ENCODE results near the gene FOXL3.

The FOXL3 gene

GRCh38 chr7:247181-247580, 42.8 kb upstream of the FOXL3 start:
- TF ChIP-seq, protein P1, sequence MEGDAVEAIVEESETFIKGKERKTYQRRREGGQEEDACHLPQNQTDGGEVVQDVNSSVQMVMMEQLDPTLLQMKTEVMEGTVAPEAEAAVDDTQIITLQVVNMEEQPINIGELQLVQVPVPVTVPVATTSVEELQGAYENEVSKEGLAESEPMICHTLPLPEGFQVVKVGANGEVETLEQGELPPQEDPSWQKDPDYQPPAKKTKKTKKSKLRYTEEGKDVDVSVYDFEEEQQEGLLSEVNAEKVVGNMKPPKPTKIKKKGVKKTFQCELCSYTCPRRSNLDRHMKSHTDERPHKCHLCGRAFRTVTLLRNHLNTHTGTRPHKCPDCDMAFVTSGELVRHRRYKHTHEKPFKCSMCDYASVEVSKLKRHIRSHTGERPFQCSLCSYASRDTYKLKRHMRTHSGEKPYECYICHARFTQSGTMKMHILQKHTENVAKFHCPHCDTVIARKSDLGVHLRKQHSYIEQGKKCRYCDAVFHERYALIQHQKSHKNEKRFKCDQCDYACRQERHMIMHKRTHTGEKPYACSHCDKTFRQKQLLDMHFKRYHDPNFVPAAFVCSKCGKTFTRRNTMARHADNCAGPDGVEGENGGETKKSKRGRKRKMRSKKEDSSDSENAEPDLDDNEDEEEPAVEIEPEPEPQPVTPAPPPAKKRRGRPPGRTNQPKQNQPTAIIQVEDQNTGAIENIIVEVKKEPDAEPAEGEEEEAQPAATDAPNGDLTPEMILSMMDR (IDR thresholded peaks at IDR 0.05; ENCODE audit: insufficient read depth, low read length, poor library complexity, severe bottlenecking), result no peak
- TF ChIP-seq EZH2phosphoT487 (conservative IDR thresholded peaks at IDR 0.05; ENCODE audit: low read length), result no peak
- no peaks in the 10 kb centered on the region for H3K9me2 ChIP-seq (replicated peaks; ENCODE audit: insufficient read depth, low read length)

DNA sequence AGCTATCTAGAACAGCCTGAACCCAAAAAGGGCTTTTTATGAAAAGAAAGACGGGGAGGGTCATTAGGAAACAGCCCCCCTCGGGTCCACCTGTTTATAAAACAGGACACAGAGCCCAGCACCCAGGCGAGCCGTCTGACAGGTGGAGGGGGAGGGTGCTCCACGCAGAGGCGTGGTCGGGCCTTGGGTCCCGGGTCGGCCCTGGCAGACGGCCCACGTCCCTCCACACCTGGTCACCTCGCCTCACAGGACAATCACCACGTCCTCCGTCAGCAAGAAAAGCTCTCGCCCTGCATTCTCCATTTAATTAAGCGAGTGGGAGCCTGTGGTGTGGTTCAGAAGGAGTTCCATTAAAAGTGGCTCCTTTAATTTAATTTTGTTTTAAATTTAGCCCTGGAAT, 42.3 kb upstream of the FOXL3 start:
- no peaks in the 10 kb centered on the region for H3K9me2 ChIP-seq (replicated peaks; ENCODE audit: insufficient read depth, low read length)
- H3K9ac ChIP-seq (ENCODE audit: low read length), result no peak overlapping the region
- TF ChIP-seq, protein P1 (IDR thresholded peaks at IDR 0.05; ENCODE audit: insufficient read depth, low read length, poor library complexity, severe bottlenecking), result no peak
- no peak for TF ChIP-seq EZH2phosphoT487 (conservative IDR thresholded peaks at IDR 0.05; ENCODE audit: low read length)
- H3K27ac ChIP-seq (ENCODE audit: low read depth, low read length), result no peak overlapping the region
- H3K4me2 ChIP-seq (ENCODE audit: low read depth, low read length, poor library complexity, severe bottlenecking), result no peak overlapping the region
- no peak overlapping the region for H2AFZ ChIP-seq (ENCODE audit: low read depth, low read length, severe bottlenecking)
- no peaks in the 10 kb centered on the region for H3K79me2 ChIP-seq (ENCODE audit: insufficient read depth, low read length)
- no peaks in the 10 kb centered on the region for H3F3A ChIP-seq (ENCODE audit: insufficient read depth)
- H3K9me3 ChIP-seq (ENCODE audit: insufficient read depth, low read length), result no peaks in the 10 kb centered on the region
- no peaks in the 10 kb centered on the region for H3K27me3 ChIP-seq (ENCODE audit: low read length)
- H3K4me3 ChIP-seq (ENCODE audit: insufficient read depth, low read length, poor library complexity, severe bottlenecking), result no peak overlapping the region
- H3K36me3 ChIP-seq (ENCODE audit: low read length), result no peaks in the 10 kb centered on the region
- no peaks in the 10 kb centered on the region for H4K20me1 ChIP-seq (ENCODE audit: low read depth, low read length)

More at GRCh38 chr7:247181-247580, 42.8 kb upstream of the FOXL3 start:
- Histone ChIP-seq H3K27me3 (ENCODE audit: low read length) (no peaks in the 10 kb centered on the region), H4K20me1 (ENCODE audit: low read depth, low read length) (no peaks in the 10 kb centered on the region), H3K36me3 (ENCODE audit: low read length) (no peaks in the 10 kb centered on the region), H3K9ac (ENCODE audit: low read length) (no peak overlapping the region), H3K9me3 (ENCODE audit: insufficient read depth, low read length) (no peaks in the 10 kb centered on the region), H3K4me3 (ENCODE audit: insufficient read depth, low read length, poor library complexity, severe bottlenecking) (no peak overlapping the region), H3K4me2 (ENCODE audit: low read depth, low read length, poor library complexity, severe bottlenecking) (no peak overlapping the region), H2AFZ (ENCODE audit: low read depth, low read length, severe bottlenecking) (no peak overlapping the region), H3K79me2 (ENCODE audit: insufficient read depth, low read length) (no peaks in the 10 kb centered on the region), H3F3A (ENCODE audit: insufficient read depth) (no peaks in the 10 kb centered on the region), H3K27ac (ENCODE audit: low read depth, low read length) (no peak overlapping the region)

GRCh38 chr7:248732-249435, 41.1 kb upstream of the FOXL3 start:
- no peaks in the 10 kb centered on the region for H3F3A ChIP-seq (ENCODE audit: insufficient read depth)
- H4K20me1 ChIP-seq (ENCODE audit: low read depth, low read length), result no peaks in the 10 kb centered on the region
- no peaks in the 10 kb centered on the region for H3K9me2 ChIP-seq (replicated peaks; ENCODE audit: insufficient read depth, low read length)
- no peaks in the 10 kb centered on the region for H3K79me2 ChIP-seq (ENCODE audit: insufficient read depth, low read length)
- no peaks in the 10 kb centered on the region for H3K36me3 ChIP-seq (ENCODE audit: low read length)
- no peak overlapping the region for H3K4me2 ChIP-seq (ENCODE audit: low read depth, low read length, poor library complexity, severe bottlenecking)
- no peak overlapping the region for H3K4me3 ChIP-seq (ENCODE audit: insufficient read depth, low read length, poor library complexity, severe bottlenecking)
- no peaks in the 10 kb centered on the region for H3K27me3 ChIP-seq (ENCODE audit: low read length)
- TF ChIP-seq EZH2phosphoT487 (conservative IDR thresholded peaks at IDR 0.05; ENCODE audit: low read length), result no peak
- TF ChIP-seq, protein P1 (IDR thresholded peaks at IDR 0.05; ENCODE audit: insufficient read depth, low read length, poor library complexity, severe bottlenecking), result no peak
- H3K27ac ChIP-seq (ENCODE audit: low read depth, low read length), result no peak overlapping the region
- no peaks in the 10 kb centered on the region for H3K9me3 ChIP-seq (ENCODE audit: insufficient read depth, low read length)
- H2AFZ ChIP-seq (ENCODE audit: low read depth, low read length, severe bottlenecking), result no peak overlapping the region
- H3K9ac ChIP-seq (ENCODE audit: low read length), result no peak overlapping the region

All from SU-DHL-6 (cell line).